NCI-H2029 (cell line): ENCODE data around the gene ENAH.

Experiments used
- DNase-seq: peaks from one replicate; lab custom pipeline; 2025; lab: John Stamatoyannopoulos, UW

The ENAH gene

DNA sequence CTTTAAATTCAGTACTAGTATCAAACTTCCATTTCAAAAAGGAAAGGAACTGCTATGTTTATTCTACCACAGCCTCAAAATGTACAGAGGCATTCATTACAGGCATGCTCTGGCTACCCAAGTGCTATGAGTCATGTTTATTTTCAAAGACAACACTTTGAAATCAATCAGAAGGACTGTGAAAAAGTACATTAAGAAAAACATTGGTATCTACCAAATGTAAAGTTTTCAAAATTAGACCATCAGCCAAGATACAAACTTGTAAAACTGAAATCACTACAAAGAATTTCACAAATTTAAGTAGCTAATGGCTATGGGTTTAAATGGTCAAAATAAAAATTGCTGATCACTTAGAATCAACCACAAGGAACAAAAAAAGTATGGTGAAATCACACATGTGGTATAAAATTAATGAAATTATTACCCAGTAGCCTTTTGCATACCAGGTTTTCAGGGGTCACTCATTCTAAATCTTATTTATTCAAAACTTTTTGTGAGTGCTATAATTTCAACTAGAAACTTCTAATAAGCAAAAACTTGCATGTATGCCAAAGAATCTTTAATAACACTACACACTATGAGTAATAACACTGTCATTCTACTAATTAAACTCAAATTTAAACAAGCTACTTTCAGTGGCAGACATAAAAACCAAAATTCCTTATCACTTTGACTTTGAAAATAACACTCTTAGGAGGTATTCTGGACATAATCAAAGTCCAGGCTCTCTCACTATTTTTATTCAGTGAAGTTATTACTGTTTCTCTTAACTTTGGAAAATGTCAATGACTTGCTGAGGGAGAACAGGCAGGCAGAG lies 49.2 kb downstream of the ENAH start:
- no peak for DNase-seq

DNA sequence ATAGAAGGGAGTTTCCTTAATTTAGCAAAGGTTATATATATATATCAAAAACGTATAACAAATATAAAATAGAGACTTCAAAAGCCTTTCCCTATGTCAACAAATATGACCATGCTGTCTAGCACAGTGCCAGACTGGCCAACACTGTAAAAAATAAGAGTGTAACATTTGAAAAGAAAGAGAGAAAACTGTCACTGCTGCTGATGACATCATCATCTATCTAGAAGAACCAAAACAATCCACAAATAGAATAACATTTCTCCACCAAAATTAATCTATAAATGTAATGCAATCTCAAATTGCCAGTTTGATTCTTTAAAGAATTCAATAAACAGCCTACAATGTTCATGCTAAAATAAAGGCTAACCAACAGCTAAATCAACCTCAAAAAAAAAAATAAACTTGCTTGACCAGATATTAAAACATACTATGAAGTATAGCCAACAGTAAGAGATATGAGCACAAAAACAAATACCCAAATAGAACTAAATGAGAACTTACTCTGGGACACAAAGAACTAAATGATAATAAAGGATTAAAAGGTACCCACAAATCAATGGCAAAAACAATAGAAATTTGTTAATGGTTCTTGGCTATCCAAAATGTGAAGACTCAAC lies 50.2 kb downstream of the ENAH start:
- no peak for DNase-seq

DNA sequence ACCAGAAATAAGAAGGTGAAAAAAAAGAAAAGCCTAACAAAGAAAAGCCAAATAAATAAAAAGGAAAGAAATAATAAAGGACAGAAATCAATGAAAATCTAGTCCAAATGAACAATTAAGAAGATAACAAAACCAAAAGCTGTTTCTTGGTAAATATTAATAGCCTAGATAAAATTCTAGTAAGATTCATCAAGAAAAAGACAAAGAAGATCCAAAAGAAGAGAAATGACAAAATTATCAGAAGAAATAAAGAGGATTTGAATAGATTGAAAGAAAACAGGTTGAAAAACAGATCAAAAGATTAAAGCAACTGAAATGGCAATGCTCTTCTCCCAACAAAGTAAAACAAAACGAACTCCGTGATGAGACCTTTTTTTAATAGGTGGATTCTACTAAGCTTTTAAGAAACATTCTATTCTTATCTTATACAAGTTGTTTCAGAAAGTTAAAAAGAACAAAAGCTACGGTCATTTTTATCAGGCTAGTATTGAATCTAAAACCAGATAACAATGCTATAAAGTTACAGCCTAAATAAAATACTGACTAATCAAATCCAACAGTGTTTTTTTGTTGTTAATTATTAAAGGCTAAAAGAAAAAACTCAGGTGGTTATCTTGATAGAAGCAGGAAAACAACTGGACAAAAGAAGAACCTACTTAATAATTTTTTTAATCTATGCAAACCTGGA lies 50.9 kb downstream of the ENAH start:
- no peak for DNase-seq

DNA sequence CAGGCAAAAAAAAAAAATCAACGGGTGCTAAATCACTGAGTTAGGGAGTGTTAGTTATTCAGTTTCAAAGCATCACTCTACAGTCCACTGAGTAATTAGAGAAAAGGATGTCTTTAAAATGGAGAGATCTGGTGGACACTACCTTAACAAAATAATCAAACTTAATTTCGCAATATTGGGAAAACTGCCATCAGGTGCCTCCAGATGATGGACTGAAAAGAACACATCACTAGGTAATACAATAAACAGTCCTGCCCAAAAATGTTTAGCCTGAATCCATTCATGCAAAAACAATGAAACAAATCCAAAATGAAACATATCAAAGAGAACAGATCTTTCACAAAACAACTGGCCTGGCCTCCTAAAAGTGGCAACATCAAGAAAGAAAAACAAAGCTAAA lies 54.1 kb downstream of the ENAH start:
- DNase-seq = no peak

DNA sequence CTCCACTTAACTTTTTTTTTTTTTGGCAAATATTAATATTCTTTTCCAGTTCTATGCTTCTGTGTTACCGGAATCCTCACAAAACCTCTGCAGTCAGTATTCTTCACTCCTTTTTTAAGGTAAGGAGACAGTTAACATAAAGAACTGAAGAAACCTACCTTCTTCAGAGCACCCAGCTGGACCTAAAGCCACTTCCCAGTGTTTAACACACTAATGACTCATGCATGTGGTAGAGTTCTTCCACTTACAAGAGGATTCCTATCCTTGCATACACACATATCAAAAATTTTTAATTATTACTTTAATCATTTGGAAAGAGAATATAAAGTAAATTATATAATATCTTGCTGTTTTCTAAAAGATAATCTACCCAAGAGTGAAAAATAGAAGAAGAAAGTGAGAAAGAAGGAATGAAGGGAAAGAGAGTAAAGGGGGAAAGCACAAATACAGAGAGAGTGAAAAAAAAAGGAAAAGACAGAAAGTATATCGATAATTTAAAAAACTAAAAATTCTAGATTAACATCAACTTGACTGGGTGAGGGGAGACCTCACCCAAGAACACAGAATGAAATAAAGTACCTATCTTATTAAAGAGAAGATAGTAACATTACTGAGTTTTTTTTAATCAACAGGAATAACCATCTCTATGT lies 54.9 kb downstream of the ENAH start:
- no peak for DNase-seq

DNA sequence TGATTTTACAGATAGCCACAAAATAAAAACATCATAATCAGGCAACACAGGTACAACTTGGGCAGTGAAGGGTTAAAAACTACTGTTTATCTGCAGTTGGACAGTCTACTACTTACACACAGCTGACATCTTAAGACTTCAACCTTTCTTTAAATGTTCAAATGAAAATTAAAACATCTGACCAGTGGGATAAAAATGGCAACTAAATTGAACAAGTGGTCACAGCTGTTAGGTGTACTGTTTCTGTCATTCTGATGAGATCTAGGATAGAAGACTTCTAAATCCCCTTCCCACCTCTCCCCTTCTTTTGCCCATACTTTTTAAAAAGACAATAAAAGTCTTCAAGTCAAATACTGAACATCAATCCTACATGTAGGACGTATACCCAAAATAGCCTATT lies 56.2 kb downstream of the ENAH start:
- DNase-seq = no peak

DNA sequence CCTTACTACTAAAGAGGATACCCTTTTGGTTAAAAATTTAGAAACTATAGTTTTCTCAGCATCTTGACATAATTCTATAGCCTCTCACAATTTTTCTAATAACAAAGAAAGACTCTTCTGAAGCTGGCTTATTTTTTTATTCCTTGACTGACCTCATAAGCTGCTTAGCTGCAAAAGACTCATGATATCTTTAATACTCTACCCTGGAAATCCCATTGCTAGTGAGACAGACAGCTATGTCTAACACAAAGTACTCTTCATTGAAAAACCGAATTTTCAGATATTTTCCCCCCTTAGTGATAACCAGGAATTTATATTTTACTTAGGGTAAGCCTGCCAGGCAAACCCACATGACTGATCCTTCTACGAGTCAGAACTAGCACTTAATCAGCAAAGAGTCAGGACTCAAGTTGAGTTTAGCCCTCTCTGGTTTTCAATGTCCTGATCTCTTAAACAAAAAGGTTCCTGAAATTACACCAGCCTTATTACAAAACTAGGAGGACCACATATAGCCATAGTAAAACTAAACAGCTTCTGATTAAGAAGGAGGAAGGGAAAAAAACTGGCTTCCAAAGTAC lies 56.9 kb downstream of the ENAH start:
- DNase-seq = no peak

DNA sequence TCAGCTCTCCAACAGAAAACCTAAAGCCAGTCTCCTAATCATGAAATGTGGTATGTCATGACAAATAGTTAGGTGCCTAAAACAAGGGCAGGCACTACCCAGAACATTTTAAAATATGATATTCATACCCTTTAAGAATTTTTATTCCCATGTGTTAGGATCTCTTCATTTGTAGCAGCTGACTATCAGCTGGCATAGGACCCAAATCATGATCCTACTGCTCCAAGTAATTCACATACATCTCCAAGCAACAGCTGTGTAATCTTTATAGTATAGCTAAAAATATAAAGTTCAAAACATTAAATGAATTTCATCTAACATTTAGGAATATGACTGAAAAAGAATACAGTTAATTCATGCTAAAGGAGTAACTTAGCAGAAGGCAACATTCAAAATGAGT lies 57.5 kb downstream of the ENAH start:
- DNase-seq = no peak

DNA sequence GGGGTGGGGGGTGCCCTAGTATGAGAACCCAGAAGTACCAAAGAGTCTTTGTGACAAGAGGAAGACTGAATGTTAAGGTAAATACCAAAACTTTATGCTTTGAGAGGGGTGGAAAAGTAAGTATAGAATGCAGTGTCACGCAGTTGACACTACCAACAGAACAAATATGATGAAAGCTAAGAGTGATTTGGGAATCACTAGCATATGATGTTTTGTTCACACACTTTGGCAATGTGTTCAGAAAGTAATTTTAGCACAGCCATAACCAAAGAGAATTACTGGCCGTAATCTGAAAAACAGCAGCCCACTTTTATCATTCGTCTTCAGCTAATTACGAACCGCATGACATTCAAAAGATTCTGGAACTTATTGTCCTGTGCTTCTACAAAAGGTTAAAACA lies 59.5 kb downstream of the ENAH start:
- DNase-seq = no peak

DNA sequence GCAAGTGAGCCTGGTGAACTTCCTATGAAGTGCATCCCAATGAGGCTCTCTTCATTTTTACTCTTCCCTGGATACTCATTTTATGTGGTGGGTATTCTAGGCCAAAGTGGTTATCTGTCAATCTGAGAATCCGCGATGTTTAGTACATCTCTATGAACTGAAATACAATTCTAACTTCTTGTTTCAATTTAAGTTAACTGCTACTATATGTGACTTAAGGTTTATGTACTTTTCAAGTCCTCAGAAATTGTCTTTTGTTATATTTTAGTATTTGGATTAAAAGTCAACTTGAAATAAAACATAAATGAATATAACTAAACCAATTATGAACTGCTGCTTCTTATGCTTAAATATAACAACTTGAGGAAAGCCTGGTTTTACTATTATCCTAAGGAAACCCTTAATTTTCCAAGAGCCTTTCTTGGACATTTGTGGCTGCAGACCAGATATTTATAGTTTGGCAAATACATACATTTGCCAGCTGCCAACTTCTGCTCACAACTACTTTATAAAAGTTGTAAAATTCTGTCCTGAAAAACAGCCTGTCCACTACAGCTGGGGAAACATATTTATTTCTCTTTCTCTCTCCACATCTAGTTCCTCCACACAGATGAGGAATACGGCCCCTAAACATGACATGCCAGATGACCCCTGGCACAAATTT lies 60.4 kb downstream of the ENAH start:
- DNase-seq = no peak

DNA sequence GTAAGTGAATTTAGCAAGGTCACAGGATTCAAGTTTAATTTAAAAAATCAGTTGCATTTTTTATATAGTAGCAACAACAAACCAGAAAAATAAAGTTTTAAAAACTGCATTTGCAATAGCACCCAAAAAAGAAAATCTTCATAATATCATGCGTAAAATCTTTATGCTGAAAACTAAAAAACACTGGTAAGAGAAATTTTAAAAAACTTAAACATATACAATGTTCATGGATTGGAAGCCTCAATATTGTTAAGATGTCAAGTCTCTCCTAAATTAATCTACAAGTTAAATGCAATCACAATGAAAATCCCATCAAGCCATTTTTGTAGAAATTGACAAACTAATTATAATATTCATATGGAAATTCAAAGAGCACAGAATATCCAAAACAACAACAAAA lies 65.6 kb downstream of the ENAH start:
- no peak for DNase-seq

DNA sequence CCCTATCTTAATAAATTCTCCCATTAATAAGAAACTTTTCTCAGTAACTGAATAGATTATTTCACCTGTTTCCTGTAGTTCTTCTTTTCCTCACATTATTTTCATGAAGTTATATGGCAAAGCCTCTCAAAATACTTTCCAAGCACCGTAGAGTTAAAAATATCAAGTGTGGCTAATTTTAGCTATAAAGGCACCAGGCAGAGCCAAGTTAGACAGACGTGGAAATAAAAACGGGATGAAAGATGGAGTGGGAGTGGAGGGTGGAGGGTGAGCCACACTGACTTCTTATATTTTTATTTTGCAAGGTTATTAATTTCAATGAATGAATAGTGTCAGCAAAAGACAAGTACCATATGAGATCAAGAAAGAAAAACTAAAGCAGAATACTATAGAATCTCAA lies 71.7 kb downstream of the ENAH start:
- no peak for DNase-seq

DNA sequence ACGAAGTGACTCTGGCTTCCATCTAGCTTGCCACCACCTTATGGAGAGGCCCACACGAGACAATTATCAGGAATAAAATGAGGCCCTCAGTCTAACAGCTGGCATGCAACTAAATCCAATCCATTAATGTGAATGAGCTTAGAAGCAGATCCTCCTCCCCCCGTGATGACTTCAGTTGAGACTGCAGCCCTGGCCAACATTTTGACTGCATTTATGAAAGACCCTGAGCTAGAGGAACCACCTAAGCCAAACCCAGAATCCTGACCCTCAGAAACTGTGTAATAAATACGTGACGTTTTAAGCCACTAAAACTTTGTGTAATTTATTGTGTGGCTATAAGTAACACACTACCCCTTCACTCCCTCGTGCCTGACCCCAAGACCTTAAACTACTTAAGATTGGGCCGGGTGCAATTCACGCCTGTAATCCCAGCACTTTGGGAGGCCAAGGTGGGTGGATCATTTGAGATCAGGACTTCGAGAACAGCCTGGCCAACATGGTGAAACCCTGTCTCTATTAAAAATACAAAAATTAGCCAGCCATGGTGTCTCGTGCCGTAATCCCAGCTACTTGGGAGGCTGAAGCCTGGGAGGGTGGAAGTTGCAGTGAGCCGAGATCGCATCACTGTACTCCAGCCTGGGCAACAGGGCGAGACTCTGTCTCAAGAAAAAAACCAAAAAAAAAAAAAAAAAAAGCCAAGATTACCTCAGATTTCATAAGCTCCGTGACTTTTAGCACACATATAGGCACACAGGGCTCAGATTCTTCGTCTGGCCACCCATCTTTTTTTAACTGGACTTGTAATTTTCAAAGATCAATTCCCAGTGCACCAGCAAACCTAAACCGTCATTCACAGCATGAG lies 72.5 kb downstream of the ENAH start:
- DNase-seq = no peak

DNA sequence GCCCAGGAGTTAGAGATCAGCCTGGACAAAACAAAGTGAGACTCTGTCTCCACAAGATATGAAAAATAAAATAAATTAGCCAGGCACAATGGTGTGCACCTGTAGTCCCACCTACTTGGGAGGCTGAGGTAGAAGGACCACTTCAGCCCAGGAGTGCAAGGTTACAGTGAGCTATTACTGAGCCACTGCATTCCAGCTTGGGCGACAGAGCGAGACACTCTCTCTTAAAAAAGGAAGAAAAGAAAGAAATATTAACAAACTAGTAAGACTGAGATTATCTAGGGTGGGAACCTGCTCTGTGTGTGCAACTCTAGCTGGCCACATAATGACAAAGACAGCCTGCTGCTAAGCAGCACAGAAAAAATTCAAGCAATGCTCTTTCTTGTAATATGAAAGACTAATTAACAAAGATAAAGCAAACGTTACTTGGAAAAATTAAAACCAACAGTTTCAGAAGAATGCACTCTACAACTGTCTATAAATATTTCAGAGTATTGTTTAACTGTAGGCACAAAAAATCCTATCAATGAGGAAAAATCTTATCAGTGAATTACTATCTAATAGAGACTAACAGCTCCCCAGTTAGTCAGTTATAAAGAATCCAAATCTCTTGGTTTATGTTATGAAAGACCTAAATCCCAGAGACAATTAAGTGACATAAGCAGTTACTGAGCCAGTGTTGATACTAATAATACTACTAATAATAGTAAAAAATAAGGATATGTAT lies 74.5 kb downstream of the ENAH start:
- no peak for DNase-seq

DNA sequence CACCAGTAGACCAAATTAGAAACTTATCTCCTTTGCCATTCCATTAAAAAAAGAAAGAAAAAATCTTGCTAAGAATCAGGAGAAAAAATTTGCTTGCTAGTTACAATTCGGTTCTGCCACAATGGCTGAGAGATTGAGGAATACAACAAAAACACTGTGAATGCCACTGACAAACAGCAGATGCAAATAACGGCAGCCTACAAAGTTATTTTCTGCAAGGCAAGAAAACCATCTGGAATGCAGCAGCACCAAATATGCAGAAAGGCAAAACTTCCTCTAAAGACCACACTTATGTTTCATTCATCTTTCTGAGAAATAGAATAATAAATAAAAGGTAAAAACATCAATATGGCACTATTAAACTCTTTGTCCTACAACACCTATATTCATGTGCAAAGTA lies 75.7 kb downstream of the ENAH start:
- no peak for DNase-seq

DNA sequence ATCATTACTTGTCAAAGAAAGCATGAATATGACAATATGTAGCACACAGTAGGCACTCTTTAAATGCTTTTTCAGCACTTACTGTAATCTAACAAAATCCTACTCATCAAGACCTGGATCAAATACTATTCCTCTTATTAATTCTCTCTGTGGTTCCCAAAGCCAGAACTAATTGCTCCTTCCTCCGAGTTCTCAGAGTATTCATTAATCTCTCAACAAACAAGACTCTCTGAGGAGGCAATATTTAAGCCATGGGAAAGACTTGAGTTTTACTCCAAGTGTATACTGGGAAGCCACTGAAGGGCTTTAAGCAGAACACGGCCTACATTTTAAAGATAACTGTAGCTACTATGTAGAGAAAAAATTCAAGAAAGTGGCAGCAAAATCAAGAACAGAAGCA lies 79.7 kb downstream of the ENAH start:
- no peak for DNase-seq

DNA sequence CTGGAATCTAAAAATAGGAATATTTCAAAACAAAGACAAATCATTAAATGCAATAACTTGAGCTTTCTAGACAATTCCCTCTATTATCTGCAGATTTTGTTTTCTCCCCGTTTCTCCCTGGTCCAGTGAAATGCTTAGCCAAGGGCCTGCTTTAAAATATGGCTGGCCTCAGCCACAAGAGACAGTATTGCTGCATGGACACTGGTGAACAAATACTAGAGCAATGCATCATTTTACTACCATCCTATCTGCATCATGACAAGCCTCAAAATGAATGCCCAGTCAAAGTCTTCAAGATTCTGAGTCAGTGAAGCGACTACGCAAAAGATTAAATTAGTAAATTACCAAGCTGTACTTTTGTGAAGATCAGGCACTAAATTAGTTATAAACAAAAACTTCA lies 80.5 kb downstream of the ENAH start:
- DNase-seq = no peak

DNA sequence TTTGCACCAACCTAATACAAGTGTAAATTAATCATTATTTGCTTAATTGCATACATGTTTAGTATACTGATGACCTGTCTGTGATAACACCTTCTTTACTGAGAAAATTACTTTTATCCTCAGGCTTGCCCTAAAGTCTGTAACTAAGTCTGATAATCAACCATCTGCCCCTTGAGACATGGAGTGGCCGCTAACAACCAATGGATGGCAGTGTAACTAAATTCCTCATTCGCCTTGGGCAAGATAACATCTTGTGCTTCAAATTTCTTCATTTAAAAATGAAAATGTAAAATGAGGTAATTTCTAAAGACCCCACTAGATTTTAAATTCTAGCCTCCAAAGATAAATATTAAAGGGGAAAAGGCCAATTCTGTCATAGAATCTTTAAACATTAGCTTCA lies 85.1 kb downstream of the ENAH start:
- no peak for DNase-seq

DNA sequence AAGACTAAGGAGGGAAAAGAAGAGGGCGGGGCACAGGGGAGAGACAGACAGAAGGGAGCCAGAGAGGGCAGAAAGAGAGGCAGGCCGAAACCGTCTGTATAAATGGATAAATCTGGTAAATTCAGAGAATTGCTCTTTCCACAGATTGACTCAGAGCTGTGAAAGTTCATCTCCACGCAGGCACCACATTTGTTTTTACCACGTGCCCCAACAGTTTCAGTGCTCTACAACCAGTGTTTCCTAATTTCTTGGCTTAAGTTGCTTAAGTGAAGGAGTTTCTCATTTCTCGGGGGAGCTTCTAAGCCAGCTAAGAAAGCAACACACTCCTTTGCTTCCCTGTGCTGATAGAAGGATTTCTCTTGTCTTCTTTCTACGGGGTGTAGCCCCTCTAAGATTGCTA lies 87.1 kb downstream of the ENAH start:
- no peak for DNase-seq

DNA sequence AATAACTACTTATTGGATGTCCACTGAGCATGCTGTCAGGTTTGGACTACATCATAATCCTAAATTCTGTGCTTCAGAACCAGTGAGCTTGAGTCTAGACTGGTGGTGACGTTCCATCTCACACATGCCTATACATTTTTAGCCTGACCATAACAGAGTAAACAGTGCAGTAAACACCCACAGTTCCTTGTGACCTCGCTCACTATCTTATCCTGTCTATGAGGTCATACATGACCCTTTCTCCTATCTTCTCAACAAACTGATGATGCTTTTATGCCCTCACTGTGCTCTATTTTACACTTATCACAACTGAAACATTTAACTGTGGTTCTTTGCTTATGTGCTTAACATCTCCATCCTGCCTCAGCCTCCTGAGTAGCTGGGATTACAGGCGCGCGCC lies 91.2 kb downstream of the ENAH start:
- no peak for DNase-seq
